H1 (cell line): ENCODE data around the gene ELF4. TPM values are rescaled to one million over a fixed set of nuclear protein-coding genes. Genes with fewer than 3 reads are reported as not detected.

Source experiments
- CTCF ChIA-PET: fragments of 300-600 bp; sonication (Branson Sonifier 250); formaldehyde crosslinking; loops from one replicate; lab custom pipeline; 2021; ENCODE audit not compliant: partially characterized antibody; lab: Charles Lee
- POLR2A ChIA-PET: fragments of 300-600 bp; sonication (Branson Sonifier 250); formaldehyde crosslinking; loops from one replicate; lab custom pipeline; 2021; ENCODE audit warnings: inconsistent platforms; ENCODE audit not compliant: partially characterized antibody; lab: Charles Lee
- DNase-seq, 2 experiments: peaks; one replicate each; pipeline versions ENCODE4 v3.0.0 to v3.0.0-alpha.2; 2010 to 2022; ENCODE audit warnings: low spot score in 2 of 2, low read depth in 1 of 2, mixed read lengths in 1 of 2
- FAIRE-seq: peaks from 2 replicates; lab custom pipeline; 2011; peaks lifted over from hg19 to GRCh38; lab: Jason Lieb, UNC
- H2AFZ ChIP-seq: 2 replicates; pipeline ENCODE4 v1.8.1; 2012; ENCODE audit warnings: low read length, inconsistent platforms
- H2AK5ac ChIP-seq: 2 replicates; pipeline ENCODE4 v1.6.1; 2013; ENCODE audit warnings: low read depth, low read length
- H2BK120ac ChIP-seq: replicated peaks from 2 replicates; pipeline ENCODE3; 2013; ENCODE audit warnings: low read depth, low read length, inconsistent platforms
- H2BK12ac ChIP-seq: 2 replicates; pipeline ENCODE4 v1.6.1; 2013; ENCODE audit warnings: low read depth, low read length
- H2BK15ac ChIP-seq: 2 replicates; pipeline ENCODE4 v1.6.1; 2013; ENCODE audit warnings: low read length
- H2BK20ac ChIP-seq: 2 replicates; pipeline ENCODE4 v1.6.1; 2013; ENCODE audit warnings: low read length
- H2BK5ac ChIP-seq: 2 replicates; pipeline ENCODE4 v1.6.1; 2013; ENCODE audit warnings: low read depth, low read length
- H3K14ac ChIP-seq: 2 replicates; pipeline ENCODE4 v1.6.1; 2013; ENCODE audit warnings: inconsistent platforms; ENCODE audit not compliant: insufficient read length
- H3K18ac ChIP-seq: 2 replicates; pipeline ENCODE4 v1.6.1; 2013; ENCODE audit warnings: low read length; ENCODE audit errors: extremely low read depth
- H3K23ac ChIP-seq: 2 replicates; pipeline ENCODE4 v1.6.1; 2013; ENCODE audit warnings: inconsistent platforms; ENCODE audit not compliant: insufficient read length
- H3K23me2 ChIP-seq: 2 replicates; pipeline ENCODE4 v1.6.1; 2013; ENCODE audit warnings: low read depth, low read length
- H3K27ac ChIP-seq: 2 replicates; pipeline ENCODE4 v1.6.1; 2011; ENCODE audit warnings: low read depth, low read length, inconsistent platforms
- H3K27me3 ChIP-seq, 4 experiments: replicated peaks in 1 of 4; 1 replicate in 1 of 4; 2 replicates in 3 of 4; pipeline versions ENCODE4 v1.6.1 to v1.8.1; 2011 to 2013; ENCODE audit warnings: low read length in 3 of 4, mild to moderate bottlenecking in 3 of 4, inconsistent platforms in 2 of 4, mixed read lengths in 2 of 4, moderate library complexity in 1 of 4; ENCODE audit not compliant: control insufficient read depth in 3 of 4, insufficient read depth in 3 of 4; ENCODE audit errors: extremely low read depth in 1 of 4
- H3K36me3 ChIP-seq, 4 experiments: 2 replicates each; pipeline versions ENCODE4 v1.6.1 to v1.8.1; 2011 to 2013; ENCODE audit warnings: mild to moderate bottlenecking in 4 of 4, low read length in 3 of 4, moderate library complexity in 2 of 4, control low read depth in 1 of 4, inconsistent platforms in 1 of 4; ENCODE audit not compliant: insufficient read depth in 4 of 4, control insufficient read depth in 2 of 4
- H3K4ac ChIP-seq: replicated peaks from 2 replicates; pipeline ENCODE3; 2013; ENCODE audit warnings: low read length, low read depth, mixed read lengths, inconsistent platforms; ENCODE audit not compliant: insufficient read length
- H3K4me1 ChIP-seq, 4 experiments: replicated peaks in 1 of 4; 1 replicate in 1 of 4; 2 replicates in 3 of 4; pipeline versions ENCODE4 v1.6.1 to v1.8.1; 2011 to 2013; ENCODE audit warnings: low read length in 3 of 4, inconsistent platforms in 2 of 4, mixed read lengths in 1 of 4; ENCODE audit not compliant: insufficient read depth in 4 of 4, control insufficient read depth in 3 of 4
- H3K4me2 ChIP-seq, 2 experiments: 2 replicates each; pipeline versions ENCODE4 v1.6.1 to v1.8.1; 2011 to 2013; ENCODE audit warnings: low read depth in 2 of 2, low read length in 2 of 2, control low read depth in 1 of 2, inconsistent platforms in 1 of 2, mild to moderate bottlenecking in 1 of 2; ENCODE audit not compliant: insufficient read depth in 1 of 2
- H3K4me3 ChIP-seq, 4 experiments: fragments of 200-600, 300-600 bp in 1 of 4; sonication (generic), shearing (Covaris generic), sonication (Bioruptor Twin) in 1 of 4; 2 replicates each; pipeline versions ENCODE4 v1.5.1 to v1.8.1; 2011 to 2016; ENCODE audit warnings: low read length in 4 of 4, low read depth in 3 of 4, control low read depth in 2 of 4, inconsistent platforms in 2 of 4, mild to moderate bottlenecking in 2 of 4, mixed read lengths in 1 of 4, moderate library complexity in 1 of 4; ENCODE audit not compliant: insufficient read depth in 2 of 4; ENCODE audit errors: extremely low read depth in 1 of 4
- H3K56ac ChIP-seq: replicated peaks from 2 replicates; pipeline ENCODE3; 2013; ENCODE audit warnings: low read depth, mild to moderate bottlenecking, mixed read lengths, low read length, inconsistent platforms; ENCODE audit not compliant: insufficient read length
- H3K79me1 ChIP-seq: 2 replicates; pipeline ENCODE4 v1.6.1; 2013; ENCODE audit warnings: low read depth, low read length, control low read depth
- H3K79me2 ChIP-seq, 2 experiments: 2 replicates each; pipeline versions ENCODE4 v1.6.1 to v1.8.1; 2012 to 2013; ENCODE audit warnings: low read length in 2 of 2, mild to moderate bottlenecking in 2 of 2, inconsistent platforms in 1 of 2; ENCODE audit not compliant: insufficient read depth in 2 of 2, control insufficient read depth in 1 of 2
- H3K9ac ChIP-seq, 4 experiments: replicated peaks in 1 of 4; 1 replicate in 1 of 4; 2 replicates in 3 of 4; pipeline versions ENCODE4 v1.6.1 to v1.8.1; 2011 to 2013; ENCODE audit warnings: low read depth in 3 of 4, low read length in 3 of 4, control low read depth in 2 of 4, mild to moderate bottlenecking in 2 of 4, moderate library complexity in 2 of 4, inconsistent platforms in 1 of 4; ENCODE audit errors: extremely low read depth in 1 of 4
- H3K9me3 ChIP-seq, 2 experiments: 2 replicates each; pipeline versions ENCODE4 v1.6.1 to v1.8.1; 2012 to 2013; ENCODE audit warnings: mild to moderate bottlenecking in 2 of 2, moderate library complexity in 2 of 2, control low read depth in 1 of 2, inconsistent platforms in 1 of 2, low read depth in 1 of 2, low read length in 1 of 2, mixed read lengths in 1 of 2; ENCODE audit not compliant: insufficient read depth in 2 of 2
- H4K20me1 ChIP-seq, 2 experiments: replicated peaks in 1 of 2; 2 replicates each; pipeline versions ENCODE3 to v1.8.1; 2011 to 2013; ENCODE audit warnings: inconsistent platforms in 2 of 2, low read length in 2 of 2, mild to moderate bottlenecking in 1 of 2; ENCODE audit not compliant: insufficient read depth in 2 of 2, control insufficient read depth in 1 of 2
- H4K5ac ChIP-seq: 2 replicates; pipeline ENCODE4 v1.6.1; 2013; ENCODE audit warnings: low read length, low read depth, mixed read lengths, inconsistent platforms; ENCODE audit not compliant: insufficient read length
- H4K8ac ChIP-seq: 2 replicates; pipeline ENCODE4 v1.8.0; 2013; ENCODE audit warnings: mild to moderate bottlenecking, moderate library complexity, low read length, inconsistent platforms; ENCODE audit not compliant: insufficient read depth; ENCODE audit errors: extremely low read depth
- H4K91ac ChIP-seq: replicated peaks from 2 replicates; pipeline ENCODE3; 2013; ENCODE audit warnings: low read length, mixed read lengths, inconsistent platforms; ENCODE audit not compliant: insufficient read length
- ASH2L ChIP-seq: fragments of 200-600, 300-600 bp; sonication (generic); IDR thresholded peaks from one replicate; pipeline ENCODE4 v1.7.1; 2017; ENCODE audit warnings: low read length
- ATF2 ChIP-seq: IDR thresholded peaks from 2 replicates; pipeline ENCODE4 v1.6.1; 2012; ENCODE audit warnings: low read length, inconsistent platforms
- EGR1 ChIP-seq: IDR thresholded peaks from 2 replicates; pipeline ENCODE4 v1.6.1; 2011; ENCODE audit warnings: low read depth, low read length, borderline replicate concordance
- EP300 ChIP-seq, 2 experiments: IDR thresholded peaks; 1 replicate in 1 of 2; 2 replicates in 1 of 2; pipeline ENCODE4 v1.6.1; 2011 to 2012; ENCODE audit warnings: low read depth in 2 of 2, low read length in 2 of 2, mild to moderate bottlenecking in 2 of 2, borderline replicate concordance in 1 of 2, inconsistent platforms in 1 of 2, moderate library complexity in 1 of 2
- EZH2 ChIP-seq: fragments of 200-600 bp; sonication (generic); IDR thresholded peaks from 2 replicates; pipeline ENCODE4 v1.7.1; 2012; ENCODE audit warnings: low read depth, mild to moderate bottlenecking, moderate library complexity, low read length, inconsistent platforms; ENCODE audit not compliant: severe bottlenecking
- NANOG ChIP-seq: IDR thresholded peaks from 2 replicates; pipeline ENCODE4 v1.6.1; 2011; ENCODE audit warnings: low read length, low read depth, mild to moderate bottlenecking, inconsistent platforms; ENCODE audit not compliant: insufficient read depth, poor library complexity, severe bottlenecking
- RNF2 ChIP-seq: fragments of 200-900, 300-1000 bp; sonication (generic); IDR thresholded peaks from 2 replicates; pipeline ENCODE4 v1.7.1; 2016; ENCODE audit warnings: borderline replicate concordance, low read depth, mild to moderate bottlenecking, antibody characterized with exemption, low read length; ENCODE audit not compliant: poor library complexity, severe bottlenecking; ENCODE audit errors: missing control alignments
- SIRT6 ChIP-seq: IDR thresholded peaks from one replicate; pipeline ENCODE4 v1.7.1; 2012; ENCODE audit warnings: low read length, inconsistent platforms
- SIX5 ChIP-seq: IDR thresholded peaks from 2 replicates; pipeline ENCODE4 v1.6.1; 2011; ENCODE audit warnings: mild to moderate bottlenecking, low read depth, low read length
- TBP ChIP-seq: IDR thresholded peaks from 2 replicates; pipeline ENCODE4 v1.6.1; 2011; ENCODE audit warnings: low read depth, low read length, improper control_type of control experiment
- ZNF274 ChIP-seq: IDR thresholded peaks from 2 replicates; pipeline ENCODE4 v1.7.0; 2012; ENCODE audit warnings: low read length, borderline replicate concordance; ENCODE audit errors: extremely low read depth
- WGBS, 2 experiments: shearing (Covaris generic) in 1 of 2; methylation state at CpG; one replicate each; pipeline versions ENCODE4 v1.1.6 to v1.1.7; 2013 to 2015; ENCODE audit warnings: low lambda C conversion rate in 2 of 2, mixed read lengths in 2 of 2, inconsistent platforms in 1 of 2, low coverage in 1 of 2, missing lambda C conversion rate in 1 of 2; ENCODE audit not compliant: insufficient replicate concordance in 2 of 2, insufficient coverage in 1 of 2, insufficient read length in 1 of 2; ENCODE audit errors: extremely low coverage in 1 of 2, missing lambda C conversion rate in 1 of 2; 5-methylcytosine and 5-hydroxymethylcytosine counted together
- polyA plus RNA-seq, 7 experiments: library from polyadenylated mRNA; depleted of rRNA in 3 of 7; stranded (reverse) in 5 of 7; unstranded in 2 of 7; fragments of >200 nt in 5 of 7; fragments of 200-250 nt in 2 of 7; gene quantifications; 1 replicate in 5 of 7; 2 replicates in 1 of 7; 4 replicates in 1 of 7; pipeline versions ENCODE4 v1.2.1 to v1.2.3, GENCODE V29; 2011 to 2013; ENCODE audit warnings: missing spikeins in 2 of 7, mixed read lengths in 2 of 7
- total RNA-seq: library from RNA; stranded (reverse); fragmentation: NEBNext Ultra II Directional; extraction: Animal tissue kit (Norgen Biotek cat#: 25700); gene quantifications from 2 replicates; pipeline ENCODE4 v1.2.1, GENCODE V29; 2021

ELF4 gene
- total and polyA plus RNA-seq, 2 of the 8 experiments (the other 6 are each of a cell fraction or from before 2014, with no cell fraction given): 1.8 to 2.0 TPM

GRCh38 chrX:130055103-130055502 is 55.2 kb downstream of the ELF4 start:
- 80% methylated on average over 8 of the region's 11 CpGs; no CpG with 5 or more reads in 1 of the 2 experiments for WGBS, 2 experiments
- Histone ChIP-seq H2AFZ (no peak overlapping the region), H2BK5ac (no peak overlapping the region), H3K9me3 (no peaks in the 10 kb centered on the region), H2BK120ac (no peak overlapping the region), H3K4me2 (no peak overlapping the region), H3K14ac (no peak overlapping the region), H3K23ac (no peak overlapping the region), H3K56ac (no peak overlapping the region), H3K4me1 (peaks cover 0 to 12% (median 4%) of the 10 kb centered on the region in 4 experiments; a peak in 4 of 7 replicates), H3K4me3 (no peak overlapping the region), H4K5ac (no peak overlapping the region), H2BK12ac (no peak overlapping the region), H2BK15ac (no peak overlapping the region), H2AK5ac (no peak overlapping the region), H3K23me2 (no peaks in the 10 kb centered on the region; the same call in 1 of the 2 replicates), H2BK20ac (no peak overlapping the region), H3K4ac (no peak overlapping the region), H4K8ac (no peak overlapping the region; the same call in 1 of the 2 replicates), H3K79me1 (no peaks in the 10 kb centered on the region), H3K36me3 (peaks cover 0 to 5% (median 0%) of the 10 kb centered on the region in 4 experiments; a peak in 2 of 8 replicates), H4K91ac (no peak overlapping the region), H3K79me2 (no peaks in the 10 kb centered on the region), H3K27me3 (peaks cover 2 to 17% (median 12%) of the 10 kb centered on the region in 4 experiments), H4K20me1 (no peaks in the 10 kb centered on the region), H3K9ac (no peak overlapping the region), H3K27ac (no peak overlapping the region; the same call in 1 of the 2 replicates), H3K18ac (no peak overlapping the region)
- ChIA-PET POLR2A (no interaction called here), CTCF (interaction anchor here (1.3 to 2.6 kb wide), 4 partner anchors 13 to 31 kb away, joined by 4 to 10 read pairs (median 6); no protein-coding TSS in a partner anchor)
- no peak for DNase-seq
- FAIRE-seq: no peak
- TF ChIP-seq SIX5 (no peak), EZH2 (no peak), ASH2L (no peak), ZNF274 (no peak), TBP (no peak), EGR1 (no peak), EP300 (IDR thresholded peaks at IDR 0.05; ENCODE audit: borderline replicate concordance in 1 of 2, low read depth in 2 of 2, low read length in 2 of 2) (no peak), SIRT6 (no peak), NANOG (no peak), ATF2 (no peak), RNF2 (no peak)
